PC-9 (cell line): ENCODE results near the gene SMAP1. TPM values are rescaled to one million over a fixed set of nuclear protein-coding genes. Genes with fewer than 3 reads are reported as not detected.

ENCODE experiments used
- BruUV-seq: library from RNA; stranded (reverse); fragments of 400-500 nt; replicated peaks from 2 replicates; lab custom pipeline; 2021; lab: Mats Ljungman, UMichigan
- CTCF ChIA-PET: fragments of 300-600 bp; sonication (Branson Sonifier 250); formaldehyde crosslinking; loops from one replicate; lab custom pipeline; 2022; ENCODE audit warnings: antibody characterized with exemption; lab: Charles Lee
- POLR2A ChIA-PET: fragments of 300-600 bp; sonication (Branson Sonifier 250); formaldehyde crosslinking; loops from one replicate; lab custom pipeline; 2022; ENCODE audit warnings: antibody characterized with exemption; ENCODE audit not compliant: unreplicated experiment; lab: Charles Lee
- DNase-seq, 2 experiments: peaks; one replicate each; pipeline versions ENCODE4 v3.0.0 to v3.0.0-alpha.2; 2015 to 2022; ENCODE audit warnings: mixed read lengths in 1 of 2
- H2AFZ ChIP-seq: fragments of 200-600 bp; sonication (generic); 2 replicates; pipeline ENCODE4 v1.8.1; 2017; ENCODE audit warnings: antibody characterized with exemption
- H3F3A ChIP-seq: fragments of 200-600 bp; sonication (generic); 2 replicates; pipeline ENCODE4 v1.8.1; 2017; ENCODE audit warnings: antibody characterized with exemption, mild to moderate bottlenecking, low read depth; ENCODE audit not compliant: insufficient read depth
- H3K27ac ChIP-seq: fragments of 200-600 bp; sonication (generic); 2 replicates; pipeline ENCODE4 v1.6.1; 2016; ENCODE audit warnings: mixed run types
- H3K27me3 ChIP-seq: fragments of 200-600 bp; sonication (generic); 2 replicates; pipeline ENCODE4 v1.6.1; 2016; ENCODE audit warnings: low read depth, mixed run types; ENCODE audit not compliant: insufficient read depth
- H3K36me3 ChIP-seq: fragments of 200-600 bp; sonication (generic); 2 replicates; pipeline ENCODE4 v1.6.1; 2016; ENCODE audit warnings: low read depth, mixed run types
- H3K4me1 ChIP-seq: fragments of 200-600 bp; sonication (generic); replicated peaks from 2 replicates; pipeline ENCODE4 v1.6.1; 2016; ENCODE audit warnings: mixed run types; ENCODE audit not compliant: insufficient read depth
- H3K4me2 ChIP-seq: fragments of 200-600 bp; sonication (generic); 2 replicates; pipeline ENCODE4 v1.6.1; 2017; ENCODE audit warnings: mixed run types
- H3K4me3 ChIP-seq: fragments of 200-600 bp; sonication (generic); 2 replicates; pipeline ENCODE4 v1.6.1; 2016; ENCODE audit warnings: mixed run types
- H3K79me2 ChIP-seq: fragments of 200-600 bp; sonication (generic); 2 replicates; pipeline ENCODE4 v1.6.1; 2017; ENCODE audit warnings: low read depth, mixed run types
- H3K9me2 ChIP-seq: fragments of 200-600 bp; sonication (generic); 2 replicates; pipeline ENCODE4 v1.8.1; 2017; ENCODE audit warnings: mild to moderate bottlenecking; ENCODE audit not compliant: insufficient read depth
- H3K9me3 ChIP-seq: fragments of 200-600 bp; sonication (generic); 2 replicates; pipeline ENCODE4 v1.8.1; 2016; ENCODE audit warnings: low read depth; ENCODE audit not compliant: insufficient read depth
- H4K20me1 ChIP-seq: fragments of 200-600 bp; sonication (generic); 2 replicates; pipeline ENCODE4 v1.8.1; 2017; ENCODE audit not compliant: insufficient read depth
- EZH2 ChIP-seq: fragments of 200-600 bp; sonication (generic); IDR thresholded peaks from 2 replicates; pipeline ENCODE4 v1.8.0; 2017; ENCODE audit warnings: antibody characterized with exemption, low read depth
- intact Hi-C: fragments of 100-400 bp; cut with micrococcal nuclease; formaldehyde crosslinking; loops from one replicate; pipeline ENCODE4 v1.10.0; 2022; ENCODE audit not compliant: unreplicated experiment
- total RNA-seq: library from RNA; stranded (reverse); gene quantifications from 2 replicates; pipeline ENCODE4 v1.2.3, GENCODE V29; 2021
- TF ChIP-seq, protein P1 (sequence below): fragments of 200-600 bp; sonication (generic); conservative IDR thresholded peaks from 2 replicates; pipeline ENCODE4 v1.6.1; 2017; ENCODE audit warnings: mixed run types, antibody characterized with exemption, mild to moderate bottlenecking, moderate library complexity

SMAP1 gene
- total RNA-seq, 1 experiment from 2014 or later: 29.3 TPM

DNA sequence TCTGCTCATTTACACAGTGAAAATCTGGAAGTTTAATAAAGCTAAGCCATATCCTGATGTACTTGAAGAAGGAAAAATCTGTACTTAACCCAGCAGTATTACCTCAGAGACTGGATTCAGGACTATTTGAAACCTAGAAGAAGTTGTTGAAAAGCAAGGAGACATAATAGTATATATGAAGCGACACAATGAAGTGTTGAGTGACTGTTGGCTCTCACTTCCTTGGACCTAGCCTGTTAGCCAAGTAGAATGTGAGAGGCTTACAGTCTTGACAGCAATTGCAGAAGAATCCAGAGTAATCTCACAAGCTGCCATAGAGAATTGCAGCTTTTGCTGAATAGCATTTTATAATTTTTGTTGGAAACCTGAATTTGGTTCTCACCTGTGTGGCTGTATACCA is 26.7 kb downstream of the SMAP1 start:
- Histone ChIP-seq H3F3A (no peaks in the 10 kb centered on the region), H2AFZ (no peak overlapping the region), H3K9me2 (no peaks in the 10 kb centered on the region), H3K36me3 (no peaks in the 10 kb centered on the region), H3K9me3 (no peaks in the 10 kb centered on the region), H3K79me2 (peaks cover 36% of the 10 kb centered on the region), H3K27me3 (no peaks in the 10 kb centered on the region), H3K27ac (no peak overlapping the region), H4K20me1 (peaks cover 15% of the 10 kb centered on the region; the same call in 1 of the 2 replicates), H3K4me2 (no peak overlapping the region), H3K4me3 (no peak overlapping the region), H3K4me1 (no peaks in the 10 kb centered on the region)
- POLR2A ChIA-PET: no interaction called here
- intact Hi-C loops: no loop called here
- TF ChIP-seq, protein P1, sequence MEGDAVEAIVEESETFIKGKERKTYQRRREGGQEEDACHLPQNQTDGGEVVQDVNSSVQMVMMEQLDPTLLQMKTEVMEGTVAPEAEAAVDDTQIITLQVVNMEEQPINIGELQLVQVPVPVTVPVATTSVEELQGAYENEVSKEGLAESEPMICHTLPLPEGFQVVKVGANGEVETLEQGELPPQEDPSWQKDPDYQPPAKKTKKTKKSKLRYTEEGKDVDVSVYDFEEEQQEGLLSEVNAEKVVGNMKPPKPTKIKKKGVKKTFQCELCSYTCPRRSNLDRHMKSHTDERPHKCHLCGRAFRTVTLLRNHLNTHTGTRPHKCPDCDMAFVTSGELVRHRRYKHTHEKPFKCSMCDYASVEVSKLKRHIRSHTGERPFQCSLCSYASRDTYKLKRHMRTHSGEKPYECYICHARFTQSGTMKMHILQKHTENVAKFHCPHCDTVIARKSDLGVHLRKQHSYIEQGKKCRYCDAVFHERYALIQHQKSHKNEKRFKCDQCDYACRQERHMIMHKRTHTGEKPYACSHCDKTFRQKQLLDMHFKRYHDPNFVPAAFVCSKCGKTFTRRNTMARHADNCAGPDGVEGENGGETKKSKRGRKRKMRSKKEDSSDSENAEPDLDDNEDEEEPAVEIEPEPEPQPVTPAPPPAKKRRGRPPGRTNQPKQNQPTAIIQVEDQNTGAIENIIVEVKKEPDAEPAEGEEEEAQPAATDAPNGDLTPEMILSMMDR: no peak
- TF ChIP-seq EZH2: no peak
- CTCF ChIA-PET: no interaction called here
- no peak for DNase-seq
- no TSS peak for BruUV-seq

DNA sequence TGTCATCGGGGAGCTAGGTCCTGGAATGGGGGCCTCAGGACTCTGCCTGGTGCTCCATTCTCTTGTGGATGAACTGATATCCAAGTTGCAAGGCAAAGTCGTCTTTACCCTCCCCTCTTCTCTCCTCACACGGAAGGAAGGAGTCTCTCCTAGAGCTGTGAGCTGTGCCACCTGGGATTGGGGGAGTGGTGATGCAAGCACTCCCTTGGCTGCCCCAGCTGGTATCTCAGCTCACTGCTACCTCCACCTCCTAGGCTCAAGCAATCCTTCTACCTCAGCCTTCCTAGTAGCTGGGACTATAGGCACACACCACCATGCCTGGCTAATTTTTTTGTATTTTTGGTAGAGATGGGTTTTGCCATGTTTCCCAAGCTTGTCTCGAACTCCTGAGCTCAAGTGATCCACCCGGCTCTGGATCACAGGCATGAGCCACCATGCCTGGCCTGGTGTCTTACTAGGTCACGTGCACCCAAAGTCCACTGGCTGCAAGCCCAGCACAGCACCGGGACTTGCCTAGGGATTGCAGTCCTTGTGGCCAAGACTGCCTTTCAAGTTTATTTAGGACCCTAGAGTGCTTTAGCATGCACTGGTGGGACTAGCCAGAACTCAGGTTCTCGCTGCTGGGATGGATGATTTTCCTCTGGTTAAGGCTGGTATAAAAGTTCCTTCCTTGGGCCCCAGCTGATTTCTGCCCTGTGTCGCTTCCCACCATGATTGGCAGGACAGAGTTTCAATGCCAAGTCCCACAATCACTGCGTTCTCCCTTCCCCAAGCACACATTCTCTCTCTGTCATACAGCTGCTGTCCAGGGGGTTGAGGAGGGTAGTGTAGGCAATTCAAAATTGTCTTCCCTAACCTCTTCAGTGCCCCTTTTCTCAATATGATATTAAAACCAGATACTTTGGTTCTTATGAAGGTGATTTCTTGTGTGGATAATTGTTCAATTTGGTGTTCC is 33.5 kb downstream of the SMAP1 start:
- Histone ChIP-seq H3K4me2 (no peak overlapping the region), H3F3A (no peaks in the 10 kb centered on the region; the same call in 1 of the 2 replicates), H3K9me3 (no peaks in the 10 kb centered on the region), H4K20me1 (peaks cover 15% of the 10 kb centered on the region), H3K4me1 (no peaks in the 10 kb centered on the region), H3K79me2 (peaks cover 12% of the 10 kb centered on the region), H2AFZ (no peak overlapping the region), H3K9me2 (no peaks in the 10 kb centered on the region), H3K27me3 (no peaks in the 10 kb centered on the region), H3K27ac (no peak overlapping the region), H3K36me3 (no peaks in the 10 kb centered on the region), H3K4me3 (no peak overlapping the region)
- no TSS peak for BruUV-seq
- CTCF ChIA-PET: no interaction called here
- intact Hi-C loops: loop anchor here (10.0 kb wide), 2 partner anchors 654 to 1384 kb away; no protein-coding TSS in a partner anchor
- no peak for DNase-seq
- TF ChIP-seq, protein P1: no peak
- POLR2A ChIA-PET: no interaction called here

DNA sequence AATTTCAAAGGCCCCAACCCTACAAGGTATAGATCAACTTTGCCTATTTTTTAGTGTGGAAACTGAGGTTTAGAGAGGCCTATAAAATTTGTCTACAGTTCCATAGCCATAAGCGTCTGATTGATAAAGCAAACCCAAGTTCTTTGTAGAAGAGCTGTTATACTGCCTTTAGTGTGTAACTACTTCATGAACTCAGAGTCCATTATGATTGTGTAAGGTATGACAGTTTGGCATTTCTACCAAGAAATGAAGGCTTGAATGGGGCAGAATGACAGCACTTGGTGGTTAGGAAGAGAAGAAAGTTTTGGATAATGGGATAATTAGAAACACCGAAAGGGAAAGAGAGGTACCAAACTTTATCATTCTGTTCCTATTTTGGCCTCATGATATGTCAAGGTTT is 38.1 kb downstream of the SMAP1 start:
- POLR2A ChIA-PET: no interaction called here
- no peaks in the 10 kb centered on the region for H3K36me3 ChIP-seq
- H3K4me1 ChIP-seq: peaks cover 10% of the 10 kb centered on the region; the same call in 1 of the 2 replicates
- no peaks in the 10 kb centered on the region for H3K27me3 ChIP-seq
- BruUV-seq: no TSS peak
- intact Hi-C loops: loop anchor here (1.0 to 10.0 kb wide), 5 partner anchors 179 to 1379 kb away; no protein-coding TSS in a partner anchor
- no peak for DNase-seq
- peaks cover 6% of the 10 kb centered on the region for H3F3A ChIP-seq
- H3K27ac ChIP-seq: no peak overlapping the region
- no peak overlapping the region for H3K4me2 ChIP-seq
- H3K9me3 ChIP-seq: no peaks in the 10 kb centered on the region
- TF ChIP-seq, protein P1: no peak
- TF ChIP-seq EZH2: no peak
- peaks cover 9% of the 10 kb centered on the region for H3K79me2 ChIP-seq
- no peaks in the 10 kb centered on the region for H3K9me2 ChIP-seq
- no peak overlapping the region for H3K4me3 ChIP-seq
- CTCF ChIA-PET: no interaction called here
- H4K20me1 ChIP-seq: peaks cover 23% of the 10 kb centered on the region; the same call in 1 of the 2 replicates
- no peak overlapping the region for H2AFZ ChIP-seq
